Endothelial cell of umbilical vein (primary cell): ENCODE data around the gene ZFY.
A peak's percentile ranks its signal among the peaks of the same experiment; 100 is the strongest.

Experiments used
- CTCF ChIP-seq, 2 donors: IDR thresholded peaks; 1 replicate in 1 of 2; 2 replicates in 1 of 2; pipeline ENCODE4 v1.5.1; 2011; ENCODE audit warnings: low read length in 2 of 2, mild to moderate bottlenecking in 2 of 2, moderate library complexity in 2 of 2, control low read depth in 1 of 2, inconsistent platforms in 1 of 2, low read depth in 1 of 2; ENCODE audit not compliant: insufficient read depth in 1 of 2; ENCODE audit errors: extremely low read depth in 1 of 2
- MYC ChIP-seq: IDR thresholded peaks from one replicate; pipeline ENCODE4 v1.6.1; 2011; ENCODE audit warnings: mild to moderate bottlenecking, low read depth, low read length
- POLR2A ChIP-seq: IDR thresholded peaks from 2 replicates; pipeline ENCODE4 v1.6.1; 2012; ENCODE audit warnings: low read depth, mild to moderate bottlenecking, control low read depth, low read length

- no peak for TF ChIP-seq POLR2A
- TF ChIP-seq MYC, result no peak
- peak; percentile 17 to 37 for TF ChIP-seq CTCF (IDR thresholded peaks at IDR 0.05; ENCODE audit: extremely low read depth in 1 of 2, insufficient read depth in 1 of 2, low read depth in 1 of 2, low read length in 2 of 2)
Measured at GRCh38 chrY:2913066-2913815, 21.9 kb upstream of the ZFY start.
